ENCODE data around the gene HSPA9. TPM values are rescaled to one million over a fixed set of nuclear protein-coding genes. Genes with fewer than 3 reads are reported as not detected.

The HSPA9 gene
- total RNA-seq, 1 donor from 2014 or later = 216 TPM

- no peak for FAIRE-seq
- no peak for DNase-seq (ENCODE audit: low spot score in 2 of 2)
These were observed 21.1 kb upstream of the HSPA9 start for GRCh38 chr5:138596105-138596881.

- FAIRE-seq (no peak), DNase-seq (ENCODE audit: low spot score in 2 of 2) (no peak)
These were observed 20.1 kb upstream of the HSPA9 start for GRCh38 chr5:138595180-138595795.

GRCh38 chr5:138594305-138595058 is 19.3 kb upstream of the HSPA9 start:
- FAIRE-seq (no peak), DNase-seq (ENCODE audit: low spot score in 2 of 2) (no peak)

- FAIRE-seq = no peak
- no peak for DNase-seq (ENCODE audit: low spot score in 2 of 2)
These were observed 13.0 kb upstream of the HSPA9 start for GRCh38 chr5:138588013-138588788.

- no peak for DNase-seq (ENCODE audit: low spot score in 2 of 2)
- no peak for FAIRE-seq
These were observed 10.0 kb upstream of the HSPA9 start for GRCh38 chr5:138585157-138585556.

GRCh38 chr5:138583984-138584637 is 8.9 kb upstream of the HSPA9 start:
- FAIRE-seq = no peak

GRCh38 chr5:138582959-138583358 is 7.8 kb upstream of the HSPA9 start:
- no peak for DNase-seq (ENCODE audit: low spot score in 2 of 2)

More at GRCh38 chr5:138583984-138584637, 8.9 kb upstream of the HSPA9 start:
- no peak for DNase-seq (ENCODE audit: low spot score in 2 of 2)

GRCh38 chr5:138580777-138581176 is 5.6 kb upstream of the HSPA9 start:
- FAIRE-seq = no peak
- DNase-seq (ENCODE audit: low spot score in 2 of 2) = no peak

More at GRCh38 chr5:138582959-138583358, 7.8 kb upstream of the HSPA9 start:
- FAIRE-seq = no peak

- DNase-seq (ENCODE audit: low spot score in 2 of 2) (no peak), FAIRE-seq (no peak)
These were observed 4.8 kb upstream of the HSPA9 start for GRCh38 chr5:138580001-138580400.

- DNase-seq (ENCODE audit: low spot score in 2 of 2) (no peak), FAIRE-seq (no peak)
These were observed 4.3 kb upstream of the HSPA9 start for GRCh38 chr5:138579517-138579863.

GRCh38 chr5:138577452-138577851 is 2.3 kb upstream of the HSPA9 start:
- FAIRE-seq (no peak), DNase-seq (ENCODE audit: low spot score in 2 of 2) (no peak)

- FAIRE-seq (no peak), DNase-seq (ENCODE audit: low spot score in 2 of 2) (no peak)
These were observed 432 bp downstream of the HSPA9 start for GRCh38 chr5:138574744-138575193.

- DNase-seq (ENCODE audit: low spot score in 2 of 2) (no peak), FAIRE-seq (no peak)
These were observed 1.1 kb downstream of the HSPA9 start for GRCh38 chr5:138573949-138574670.

- no peak for DNase-seq (ENCODE audit: low spot score in 2 of 2)
- no peak for FAIRE-seq
These were observed 2.0 kb downstream of the HSPA9 start for GRCh38 chr5:138573223-138573622.

- DNase-seq (ENCODE audit: low spot score in 2 of 2) = no peak
- no peak for FAIRE-seq
These were observed 4.3 kb downstream of the HSPA9 start for GRCh38 chr5:138570871-138571270.

- FAIRE-seq = no peak
- DNase-seq (ENCODE audit: low spot score in 2 of 2) = no peak
These were observed 5.4 kb downstream of the HSPA9 start for GRCh38 chr5:138569782-138570181.

- FAIRE-seq = no peak
- no peak for DNase-seq (ENCODE audit: low spot score in 2 of 2)
These were observed 7.0 kb downstream of the HSPA9 start for GRCh38 chr5:138568061-138568824.

GRCh38 chr5:138566792-138567191 is 8.4 kb downstream of the HSPA9 start:
- no peak for FAIRE-seq
- no peak for DNase-seq (ENCODE audit: low spot score in 2 of 2)
